ENCODE results near the gene MYO3B.

MYO3B gene

GRCh38 chr2:170396799-170397459 lies 219.0 kb downstream of the MYO3B start:
- peak; percentile 25 for TF ChIP-seq CTCF (IDR thresholded peaks at IDR 0.05; ENCODE audit: low read depth, low read length)
- peak; percentile 6 to 33 for DNase-seq (ENCODE audit: low read depth in 2 of 2)
- no peak overlapping the region for H3K4me3 ChIP-seq (replicated peaks in 1 of 2; ENCODE audit: low read depth in 2 of 2, low read length in 2 of 2)

- H3K4me3 ChIP-seq (replicated peaks in 1 of 2; ENCODE audit: low read depth in 2 of 2, low read length in 2 of 2) = no peak overlapping the region
- no peak for TF ChIP-seq CTCF (IDR thresholded peaks at IDR 0.05; ENCODE audit: low read depth, low read length)
- no peak for DNase-seq (ENCODE audit: low read depth in 2 of 2)
Measured at GRCh38 chr2:170401187-170401586, 223.2 kb downstream of the MYO3B start.

- no peak for DNase-seq (ENCODE audit: low read depth in 2 of 2)
- no peak for TF ChIP-seq CTCF (IDR thresholded peaks at IDR 0.05; ENCODE audit: low read depth, low read length)
Measured at GRCh38 chr2:170404846-170405245, 226.9 kb downstream of the MYO3B start.

GRCh38 chr2:170405326-170405725 lies 227.4 kb downstream of the MYO3B start:
- DNase-seq (ENCODE audit: low read depth in 2 of 2) = no peak
- TF ChIP-seq CTCF (IDR thresholded peaks at IDR 0.05; ENCODE audit: low read depth, low read length) = no peak

More at GRCh38 chr2:170404846-170405245, 226.9 kb downstream of the MYO3B start:
- no peak overlapping the region for H3K4me3 ChIP-seq (replicated peaks in 1 of 2; ENCODE audit: low read depth in 2 of 2, low read length in 2 of 2)

GRCh38 chr2:170408461-170409163 lies 230.7 kb downstream of the MYO3B start:
- no peak overlapping the region for H3K4me3 ChIP-seq (replicated peaks in 1 of 2; ENCODE audit: low read depth in 2 of 2, low read length in 2 of 2)
- no peak for DNase-seq (ENCODE audit: low read depth in 2 of 2)
- no peak for TF ChIP-seq CTCF (IDR thresholded peaks at IDR 0.05; ENCODE audit: low read depth, low read length)

More at GRCh38 chr2:170405326-170405725, 227.4 kb downstream of the MYO3B start:
- no peak overlapping the region for H3K4me3 ChIP-seq (replicated peaks in 1 of 2; ENCODE audit: low read depth in 2 of 2, low read length in 2 of 2)

GRCh38 chr2:170409164-170409535 lies 231.2 kb downstream of the MYO3B start:
- TF ChIP-seq CTCF (IDR thresholded peaks at IDR 0.05; ENCODE audit: low read depth, low read length) = peak; percentile 75
- DNase-seq (ENCODE audit: low read depth in 2 of 2) = peak; percentile 76 to 79
- no peak overlapping the region for H3K4me3 ChIP-seq (replicated peaks in 1 of 2; ENCODE audit: low read depth in 2 of 2, low read length in 2 of 2)

Data from cardiac fibroblast (primary cell).